K562 (cell line): ENCODE measurements around the gene BCKDK. TPM values are rescaled to one million over a fixed set of nuclear protein-coding genes. Genes with fewer than 3 reads are reported as not detected.

Experiments
- ATAC-seq: fragments of 200-7000 bp; cut with Tn5 transposase; 3 replicates; pipeline ENCODE4 v1.9.1; 2020; ENCODE audit warnings: moderate library complexity
- BruUV-seq: library from RNA; stranded (reverse); fragments of 400-500 nt; replicated peaks from 2 replicates; lab custom pipeline; 2021; lab: Mats Ljungman, UMichigan
- CTCF ChIA-PET: fragments of 300-600 bp; formaldehyde crosslinking; extraction: SDS; loops from one replicate; lab custom pipeline; 2021; ENCODE audit warnings: low intra/inter-chr PET ratio; lab: Yijun Ruan, JAX
- POLR2A ChIA-PET: fragments of 300-600, 350-650 bp; sonication (Branson Sonifier 250); formaldehyde crosslinking; extraction: SDS; loops from one replicate; lab custom pipeline; 2021; ENCODE audit warnings: antibody characterized with exemption, inconsistent platforms; lab: Yijun Ruan, JAX
- DNase-seq, 4 experiments: peaks; one replicate each; pipeline versions ENCODE4 v3.0.0 to v3.0.0-alpha.2; 2011 to 2018; ENCODE audit warnings: low spot score in 3 of 4, mixed read lengths in 3 of 4; ENCODE audit errors: extremely low read depth in 1 of 4
- FAIRE-seq: peaks from 2 replicates; lab custom pipeline; 2011; peaks lifted over from hg19 to GRCh38; lab: Jason Lieb, UNC
- H2AFZ ChIP-seq: 2 replicates; pipeline ENCODE4 v1.6.0; 2011; ENCODE audit warnings: low read depth, low read length, control low read depth, inconsistent platforms
- H3K27ac ChIP-seq: fragments of 200-600 bp; 3 replicates; pipeline ENCODE4 v1.8.0; 2011; ENCODE audit warnings: low read depth, mild to moderate bottlenecking, control low read depth, inconsistent platforms, low read length, moderate library complexity, mixed read lengths; ENCODE audit errors: extremely low read depth
- H3K27me3 ChIP-seq, 2 experiments: fragments of 300-600 bp in 1 of 2; 2 replicates in 1 of 2; 3 replicates in 1 of 2; pipeline versions ENCODE4 v1.6.0 to v1.8.0; 2011; ENCODE audit warnings: inconsistent platforms in 2 of 2, low read length in 2 of 2, mild to moderate bottlenecking in 1 of 2, mixed read lengths in 1 of 2, moderate library complexity in 1 of 2; ENCODE audit not compliant: control insufficient read depth in 2 of 2, insufficient read depth in 2 of 2
- H3K36me3 ChIP-seq: fragments of 300-600 bp; 3 replicates; pipeline ENCODE4 v1.8.0; 2011; ENCODE audit warnings: mild to moderate bottlenecking, low read length, inconsistent platforms; ENCODE audit not compliant: control insufficient read depth, insufficient read depth
- H3K4me1 ChIP-seq, 2 experiments: fragments of 200-600 bp in 1 of 2; replicated peaks in 1 of 2; 2 replicates in 1 of 2; 3 replicates in 1 of 2; pipeline versions ENCODE4 v1.5.1 to v1.8.0; 2011; ENCODE audit warnings: inconsistent platforms in 2 of 2, low read length in 2 of 2, mild to moderate bottlenecking in 1 of 2, mixed read lengths in 1 of 2, moderate library complexity in 1 of 2; ENCODE audit not compliant: control insufficient read depth in 2 of 2, insufficient read depth in 2 of 2
- H3K4me2 ChIP-seq: 2 replicates; pipeline ENCODE4 v1.6.1; 2011; ENCODE audit warnings: low read length, control low read depth, inconsistent platforms, mixed read lengths; ENCODE audit not compliant: insufficient read depth
- H3K4me3 ChIP-seq: fragments of 200-600 bp; sonication (generic), shearing (Covaris generic); 2 replicates; pipeline ENCODE4 v1.5.1; 2016; ENCODE audit warnings: control low read depth, inconsistent platforms
- H3K79me2 ChIP-seq: fragments of 200-600 bp; 3 replicates; pipeline ENCODE4 v1.8.0; 2011; ENCODE audit warnings: low read length, inconsistent platforms; ENCODE audit not compliant: control insufficient read depth, insufficient read depth
- H3K9ac ChIP-seq, 2 experiments: 2 replicates each; pipeline versions ENCODE4 v1.6.0 to v1.6.1; 2011; ENCODE audit warnings: low read depth in 2 of 2, low read length in 2 of 2, control low read depth in 1 of 2, inconsistent platforms in 1 of 2, mild to moderate bottlenecking in 1 of 2, mixed read lengths in 1 of 2; ENCODE audit not compliant: insufficient read depth in 1 of 2
- H3K9me1 ChIP-seq: one replicate; pipeline ENCODE4 v1.6.0; 2011; ENCODE audit warnings: inconsistent platforms, mild to moderate bottlenecking, low read length, moderate library complexity; ENCODE audit not compliant: control insufficient read depth, insufficient read depth
- H3K9me3 ChIP-seq: replicated peaks from 2 replicates; pipeline ENCODE4 v1.5.1; 2011; ENCODE audit warnings: low read depth, low read length, inconsistent platforms; ENCODE audit not compliant: control insufficient read depth, insufficient read depth
- H4K20me1 ChIP-seq: replicated peaks from 2 replicates; pipeline ENCODE4 v1.6.1; 2011; ENCODE audit warnings: low read length, inconsistent platforms, mixed read lengths; ENCODE audit not compliant: control insufficient read depth, insufficient read depth
- ATF3 ChIP-seq, 2 experiments: fragments of 450-650 bp in 1 of 2; sonication (generic) in 1 of 2; formaldehyde crosslinking in 1 of 2; IDR thresholded peaks in 1 of 2; conservative IDR thresholded peaks in 1 of 2; 2 replicates each; pipeline versions ENCODE4 v1.6.1 to v1.8.1; 2016 to 2023; ENCODE audit warnings: mild to moderate bottlenecking in 2 of 2, moderate library complexity in 2 of 2, inconsistent platforms in 1 of 2, missing genetic modification reagents in 1 of 2
- ATF7 ChIP-seq: fragments of 450-650 bp; IDR thresholded peaks from 2 replicates; pipeline ENCODE4 v1.7.1; 2014; ENCODE audit warnings: mild to moderate bottlenecking, moderate library complexity
- BDP1 ChIP-seq: IDR thresholded peaks from 3 replicates; pipeline ENCODE4 v1.6.1; 2011; ENCODE audit not compliant: insufficient read length, insufficient read depth
- CREM ChIP-seq: IDR thresholded peaks from 2 replicates; pipeline ENCODE4 v1.6.1; 2014; ENCODE audit warnings: antibody characterized with exemption, low read depth
- DIDO1 ChIP-seq: fragments of 450-650 bp; IDR thresholded peaks from 2 replicates; pipeline ENCODE4 v1.6.1; 2016; ENCODE audit warnings: low read depth, missing biosample characterization, missing genetic modification characterization
- GABPB1 ChIP-seq: sonication (generic); formaldehyde crosslinking; IDR thresholded peaks from 2 replicates; pipeline ENCODE4 v1.8.0; 2022; ENCODE audit warnings: mild to moderate bottlenecking, missing genetic modification reagents
- HMBOX1 ChIP-seq: sonication (generic); IDR thresholded peaks from 2 replicates; pipeline ENCODE4 v1.6.1; 2016
- JUN ChIP-seq, 2 experiments: sonication (generic) in 1 of 2; formaldehyde crosslinking in 1 of 2; IDR thresholded peaks; 2 replicates each; pipeline versions ENCODE4 v1.6.1 to v1.8.0; 2012 to 2022; ENCODE audit warnings: borderline replicate concordance in 2 of 2, mild to moderate bottlenecking in 2 of 2, improper control_type of control experiment in 1 of 2, low read depth in 1 of 2, low read length in 1 of 2, missing genetic modification reagents in 1 of 2
- JUND ChIP-seq, 2 experiments: IDR thresholded peaks; 2 replicates in 1 of 2; 3 replicates in 1 of 2; pipeline ENCODE4 v1.6.1; 2011; ENCODE audit warnings: borderline replicate concordance in 2 of 2, low read depth in 2 of 2, low read length in 2 of 2, improper control_type of control experiment in 1 of 2, missing biosample characterization in 1 of 2, missing genetic modification characterization in 1 of 2, missing genetic modification reagents in 1 of 2
- KAT7 ChIP-seq: sonication (generic); formaldehyde crosslinking; IDR thresholded peaks from 2 replicates; pipeline ENCODE4 v1.8.0; 2022; ENCODE audit warnings: missing genetic modification reagents, mild to moderate bottlenecking, borderline replicate concordance
- MAFK ChIP-seq: IDR thresholded peaks from 2 replicates; pipeline ENCODE4 v1.6.1; 2011; ENCODE audit warnings: low read length, improper control_type of control experiment
- SMAD1 ChIP-seq: fragments of 150-350 bp; IDR thresholded peaks from 2 replicates; pipeline ENCODE4 v1.6.1; 2014; ENCODE audit warnings: low read length, low read depth; ENCODE audit not compliant: partially characterized antibody
- TAF9B ChIP-seq: fragments of 450-650 bp; IDR thresholded peaks from 2 replicates; pipeline ENCODE4 v1.6.1; 2018; ENCODE audit warnings: mild to moderate bottlenecking; ENCODE audit not compliant: partially characterized antibody
- UBTF ChIP-seq, 2 experiments: IDR thresholded peaks; 2 replicates each; pipeline ENCODE4 v1.6.1; 2012; ENCODE audit warnings: improper control_type of control experiment in 2 of 2, low read depth in 2 of 2, low read length in 2 of 2, borderline replicate concordance in 1 of 2
- ZBTB1 ChIP-seq: sonication (generic); formaldehyde crosslinking; IDR thresholded peaks from 2 replicates; pipeline ENCODE4 v1.8.1; 2023; ENCODE audit warnings: missing genetic modification reagents, low read depth, mild to moderate bottlenecking, borderline replicate concordance
- ZKSCAN8 ChIP-seq: fragments of 200-800 bp; sonication (Bioruptor generic); IDR thresholded peaks from 2 replicates; pipeline ENCODE4 v1.6.1; 2016; ENCODE audit warnings: missing genetic modification characterization, missing compliant biosample characterization
- ZNF282 ChIP-seq: sonication (generic); formaldehyde crosslinking; IDR thresholded peaks from 2 replicates; pipeline ENCODE4 v1.8.1; 2023; ENCODE audit warnings: missing genetic modification reagents
- WGBS: fragments of 100-300 bp; shearing (Covaris generic); methylation state at CpG from one replicate; pipeline ENCODE4 v1.1.6; 2016; ENCODE audit warnings: low coverage, mixed read lengths; ENCODE audit not compliant: insufficient coverage; ENCODE audit errors: missing lambda C conversion rate; 5-methylcytosine and 5-hydroxymethylcytosine counted together
- in situ Hi-C: fragments of 300-500 bp; cut with MboI; formaldehyde crosslinking; loops from 4 replicates; pipeline ENCODE4 v1.15.0; 2018; ENCODE audit warnings: inconsistent platforms, mixed read lengths
- intact Hi-C: fragments of 100-400 bp; cut with micrococcal nuclease; formaldehyde crosslinking; loops from 2 replicates; pipeline ENCODE4 v1.14.2; 2022
- polyA plus RNA-seq, 8 experiments: library from polyadenylated mRNA; depleted of rRNA in 4 of 8; stranded (reverse) in 5 of 8; unstranded in 3 of 8; fragments of >200 nt; fragmentation: Nextera tagmentation in 2 of 8; fragmentation: Illumina TruSeq in 1 of 8; extraction: Ambion mirVana in 2 of 8; extraction: Trizol in 1 of 8; gene quantifications; 2 replicates each; pipeline versions ENCODE4 v1.2.1 to v1.2.3, GENCODE V29; 2011 to 2014; ENCODE audit warnings: inconsistent platforms in 1 of 8, missing spikeins in 1 of 8
- total RNA-seq, 7 experiments: library from RNA; depleted of rRNA in 6 of 7; stranded (reverse); fragments of >200 nt in 6 of 7; fragmentation: Illumina TruSeq in 2 of 7; extraction: Trizol in 2 of 7; gene quantifications; 2 replicates each; pipeline versions ENCODE4 v1.2.1 to v1.2.3, GENCODE V29; 2011 to 2021; ENCODE audit warnings: low replicate concordance in 1 of 7

The BCKDK gene
- total and polyA plus RNA-seq, 9 of the 15 experiments (the other 6 are each of a cell fraction or from before 2014, with no cell fraction given) = 0.58 to 34.8 (median 13.1) TPM

GRCh38 chr16:31071861-31072260 is 36.3 kb upstream of the BCKDK start:
- Histone ChIP-seq H3K27ac (peak overlapping the region; percentile 88), H3K36me3 (peaks cover 13% of the 10 kb centered on the region; the same call in 2 of the 3 replicates), H3K9me3 (no peaks in the 10 kb centered on the region), H3K79me2 (peaks cover 70% of the 10 kb centered on the region), H4K20me1 (no peaks in the 10 kb centered on the region; the same call in 1 of the 2 replicates), H2AFZ (peak overlapping the region; percentile 95; the same call in 1 of the 2 replicates), H3K4me3 (peak overlapping the region; percentile 79), H3K9me1 (no peaks in the 10 kb centered on the region), H3K4me1 (peaks cover 11 to 15% of the 10 kb centered on the region in 2 experiments; a peak in 4 of 5 replicates), H3K9ac (peak overlapping the region; percentile 86 to 94; a peak in 3 of 4 replicates), H3K4me2 (peak overlapping the region; percentile 97), H3K27me3 (no peaks in the 10 kb centered on the region)
- in situ Hi-C loops = no loop called here
- ChIA-PET CTCF (no interaction called here), POLR2A (interaction anchor here (0.6 to 3.0 kb wide), 3 partner anchors 10 to 108 kb away, joined by 3 to 21 read pairs (median 11); partner anchors contain the start of gene FUS)
- no TSS peak for BruUV-seq
- intact Hi-C loops = loop anchor here (1.0 to 5.0 kb wide), 2 partner anchors 39 to 80 kb away; partner anchors contain the start of gene STX4
- FAIRE-seq (no peak), ATAC-seq (no peak), DNase-seq (peak in 2 of 4 experiments; percentile 31 to 35)
- WGBS = 12% methylated on average over 4 of the region's 4 CpGs
- TF ChIP-seq ZBTB1 (CRISPR knock-in tag) (0 out of 2 replicates have a peak, but pooled peaks have one; percentile 33), ZNF282 (no peak), ZKSCAN8 (CRISPR knock-in tag) (no peak), BDP1 (no peak), JUN (IDR thresholded peaks at IDR 0.05; ENCODE audit: borderline replicate concordance, low read depth, low read length) (no peak), JUN (CRISPR knock-in tag; IDR thresholded peaks at IDR 0.05; ENCODE audit: borderline replicate concordance) (no peak), UBTF (IDR thresholded peaks at IDR 0.05; ENCODE audit: borderline replicate concordance in 1 of 2, low read depth in 2 of 2, low read length in 2 of 2) (no peak), JUND (IDR thresholded peaks at IDR 0.05; ENCODE audit: borderline replicate concordance, low read depth, low read length) (peak; percentile 42; the same call in 1 of the 2 replicates), JUND (tag; IDR thresholded peaks at IDR 0.05; ENCODE audit: borderline replicate concordance, low read depth, low read length) (peak; percentile 14; the same call in 1 of the 3 replicates), ATF7 (peak; percentile 91), HMBOX1 (peak; percentile 10; the same call in 1 of the 2 replicates), CREM (peak; percentile 67), KAT7 (CRISPR knock-in tag) (0 out of 2 replicates have a peak, but pooled peaks have one; percentile 42), SMAD1 (no peak), MAFK (no peak), DIDO1 (tag) (no peak), GABPB1 (CRISPR knock-in tag) (0 out of 2 replicates have a peak, but pooled peaks have one; percentile 13), ATF3 (IDR thresholded peaks at IDR 0.05) (peak; percentile 88), ATF3 (CRISPR knock-in tag; conservative IDR thresholded peaks at IDR 0.05) (no peak), TAF9B (no peak)
